ENCODE measurements around the gene PAM.

The PAM gene

DNA sequence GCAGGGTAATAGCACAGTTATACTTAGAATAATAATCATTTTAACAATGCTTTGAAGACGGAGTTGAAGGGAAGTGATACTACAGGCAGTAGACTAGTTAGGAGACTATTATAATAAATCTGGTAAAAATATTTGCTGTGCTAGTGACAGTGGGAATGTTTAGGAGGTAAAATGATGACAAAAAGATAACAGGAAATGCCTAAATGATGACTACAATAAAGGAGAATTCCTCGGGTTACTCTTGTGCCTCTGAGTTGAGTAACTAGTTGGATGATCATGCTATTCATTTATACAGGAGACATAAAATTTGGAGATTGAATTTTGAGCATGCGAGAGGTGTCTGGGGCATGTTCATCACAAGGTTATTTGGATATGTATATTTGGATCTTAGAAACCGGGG lies 32.2 kb upstream of the PAM start:
- ATAC-seq (ENCODE audit: low read depth) = peak; percentile 56

DNA sequence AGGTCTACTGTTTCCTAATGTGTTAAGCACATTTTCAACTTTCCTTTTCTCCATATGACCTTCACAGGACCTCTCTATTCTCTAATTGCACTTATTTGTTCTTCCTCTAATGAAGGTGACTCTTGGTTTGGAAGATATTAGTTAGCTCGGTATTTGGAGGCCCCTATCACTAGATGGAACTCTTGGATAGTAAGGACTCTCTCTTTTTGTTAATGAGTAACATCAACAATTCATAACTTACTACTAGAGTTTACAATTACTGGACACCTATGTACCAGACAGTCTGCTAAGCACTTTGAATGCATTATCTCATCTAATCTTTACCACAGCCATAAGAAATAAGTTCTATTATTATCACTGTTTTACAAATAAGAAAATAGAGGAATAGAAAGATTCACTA lies 23.4 kb upstream of the PAM start:
- Histone ChIP-seq H3K27ac (ENCODE audit: poor library complexity, severe bottlenecking) (no peak overlapping the region), H3K9me3 (ENCODE audit: severe bottlenecking) (no peaks in the 10 kb centered on the region), H3K27me3 (ENCODE audit: insufficient read depth, poor library complexity, severe bottlenecking) (no peaks in the 10 kb centered on the region), H3K4me1 (ENCODE audit: insufficient read depth, poor library complexity, severe bottlenecking) (no peaks in the 10 kb centered on the region), H3K4me3 (ENCODE audit: severe bottlenecking) (no peak overlapping the region), H3K36me3 (ENCODE audit: low read depth) (no peaks in the 10 kb centered on the region)
- TF ChIP-seq, protein P1, sequence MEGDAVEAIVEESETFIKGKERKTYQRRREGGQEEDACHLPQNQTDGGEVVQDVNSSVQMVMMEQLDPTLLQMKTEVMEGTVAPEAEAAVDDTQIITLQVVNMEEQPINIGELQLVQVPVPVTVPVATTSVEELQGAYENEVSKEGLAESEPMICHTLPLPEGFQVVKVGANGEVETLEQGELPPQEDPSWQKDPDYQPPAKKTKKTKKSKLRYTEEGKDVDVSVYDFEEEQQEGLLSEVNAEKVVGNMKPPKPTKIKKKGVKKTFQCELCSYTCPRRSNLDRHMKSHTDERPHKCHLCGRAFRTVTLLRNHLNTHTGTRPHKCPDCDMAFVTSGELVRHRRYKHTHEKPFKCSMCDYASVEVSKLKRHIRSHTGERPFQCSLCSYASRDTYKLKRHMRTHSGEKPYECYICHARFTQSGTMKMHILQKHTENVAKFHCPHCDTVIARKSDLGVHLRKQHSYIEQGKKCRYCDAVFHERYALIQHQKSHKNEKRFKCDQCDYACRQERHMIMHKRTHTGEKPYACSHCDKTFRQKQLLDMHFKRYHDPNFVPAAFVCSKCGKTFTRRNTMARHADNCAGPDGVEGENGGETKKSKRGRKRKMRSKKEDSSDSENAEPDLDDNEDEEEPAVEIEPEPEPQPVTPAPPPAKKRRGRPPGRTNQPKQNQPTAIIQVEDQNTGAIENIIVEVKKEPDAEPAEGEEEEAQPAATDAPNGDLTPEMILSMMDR (IDR thresholded peaks at IDR 0.05; ENCODE audit: poor library complexity, severe bottlenecking) = no peak
- ATAC-seq (ENCODE audit: low read depth) (no peak), DNase-seq (ENCODE audit: low spot score) (no peak)

More for the DNA sequence above, 32.2 kb upstream of the PAM start:
- no peaks in the 10 kb centered on the region for H3K27me3 ChIP-seq (ENCODE audit: insufficient read depth, poor library complexity, severe bottlenecking)
- peak overlapping the region; percentile 48 for H3K27ac ChIP-seq (ENCODE audit: poor library complexity, severe bottlenecking)
- H3K36me3 ChIP-seq (ENCODE audit: low read depth) = no peaks in the 10 kb centered on the region
- TF ChIP-seq, protein P1 (IDR thresholded peaks at IDR 0.05; ENCODE audit: poor library complexity, severe bottlenecking) = no peak
- no peaks in the 10 kb centered on the region for H3K9me3 ChIP-seq (ENCODE audit: severe bottlenecking)
- no peak overlapping the region for H3K4me3 ChIP-seq (ENCODE audit: severe bottlenecking)
- DNase-seq (ENCODE audit: low spot score) = no peak
- H3K4me1 ChIP-seq (ENCODE audit: insufficient read depth, poor library complexity, severe bottlenecking) = peaks cover 33% of the 10 kb centered on the region

DNA sequence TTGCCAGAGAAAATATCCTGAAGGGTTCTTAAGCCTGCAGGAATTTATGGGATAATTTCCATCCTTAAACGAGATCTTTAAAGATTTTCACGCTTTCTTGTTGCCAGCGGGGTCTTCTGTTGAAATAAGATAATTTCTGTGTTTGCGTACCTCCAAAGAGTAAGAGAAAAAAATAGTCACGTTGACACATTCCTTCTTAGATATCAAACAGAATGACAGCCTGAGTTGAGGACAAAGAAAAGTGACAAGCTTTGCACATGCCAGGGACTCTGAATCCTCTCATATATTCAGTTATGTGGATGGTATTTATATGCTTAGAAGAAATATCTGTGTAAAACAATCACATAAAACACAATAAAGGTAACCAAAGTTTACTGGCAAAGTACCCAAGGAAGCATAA lies 21.6 kb upstream of the PAM start:
- Histone ChIP-seq H3K9me3 (ENCODE audit: severe bottlenecking) (no peaks in the 10 kb centered on the region), H3K27ac (ENCODE audit: poor library complexity, severe bottlenecking) (no peak overlapping the region), H3K4me3 (ENCODE audit: severe bottlenecking) (no peak overlapping the region), H3K4me1 (ENCODE audit: insufficient read depth, poor library complexity, severe bottlenecking) (no peaks in the 10 kb centered on the region), H3K27me3 (ENCODE audit: insufficient read depth, poor library complexity, severe bottlenecking) (no peaks in the 10 kb centered on the region), H3K36me3 (ENCODE audit: low read depth) (no peaks in the 10 kb centered on the region)
- ATAC-seq (ENCODE audit: low read depth) = no peak
- TF ChIP-seq, protein P1 (IDR thresholded peaks at IDR 0.05; ENCODE audit: poor library complexity, severe bottlenecking) = no peak
- DNase-seq (ENCODE audit: low spot score) = no peak

DNA sequence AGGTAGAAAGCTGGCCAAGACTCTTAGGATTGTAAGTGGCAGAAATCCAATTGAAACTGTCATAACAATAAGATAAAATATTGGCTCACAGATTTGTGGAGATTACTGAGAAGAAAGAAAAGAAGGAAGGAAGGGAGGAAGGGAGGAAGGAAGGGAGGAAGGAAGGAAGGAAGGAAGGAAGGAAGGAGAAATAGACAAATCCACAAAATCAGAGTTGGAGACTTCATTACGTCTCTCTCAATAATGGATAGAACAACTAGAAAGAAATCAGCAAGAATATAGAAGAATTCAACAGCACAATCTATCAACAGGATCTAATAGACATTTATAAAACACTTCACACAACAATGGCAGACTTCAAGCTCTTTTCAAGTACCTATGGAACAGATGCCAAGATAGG lies 17.9 kb upstream of the PAM start:
- Histone ChIP-seq H3K27ac (ENCODE audit: poor library complexity, severe bottlenecking) (no peak overlapping the region), H3K4me1 (ENCODE audit: insufficient read depth, poor library complexity, severe bottlenecking) (no peaks in the 10 kb centered on the region), H3K4me3 (ENCODE audit: severe bottlenecking) (no peak overlapping the region), H3K9me3 (ENCODE audit: severe bottlenecking) (no peaks in the 10 kb centered on the region), H3K27me3 (ENCODE audit: insufficient read depth, poor library complexity, severe bottlenecking) (no peaks in the 10 kb centered on the region), H3K36me3 (ENCODE audit: low read depth) (no peaks in the 10 kb centered on the region)
- TF ChIP-seq, protein P1 (IDR thresholded peaks at IDR 0.05; ENCODE audit: poor library complexity, severe bottlenecking) = no peak
- DNase-seq (ENCODE audit: low spot score) = no peak
- ATAC-seq (ENCODE audit: low read depth) = no peak

DNA sequence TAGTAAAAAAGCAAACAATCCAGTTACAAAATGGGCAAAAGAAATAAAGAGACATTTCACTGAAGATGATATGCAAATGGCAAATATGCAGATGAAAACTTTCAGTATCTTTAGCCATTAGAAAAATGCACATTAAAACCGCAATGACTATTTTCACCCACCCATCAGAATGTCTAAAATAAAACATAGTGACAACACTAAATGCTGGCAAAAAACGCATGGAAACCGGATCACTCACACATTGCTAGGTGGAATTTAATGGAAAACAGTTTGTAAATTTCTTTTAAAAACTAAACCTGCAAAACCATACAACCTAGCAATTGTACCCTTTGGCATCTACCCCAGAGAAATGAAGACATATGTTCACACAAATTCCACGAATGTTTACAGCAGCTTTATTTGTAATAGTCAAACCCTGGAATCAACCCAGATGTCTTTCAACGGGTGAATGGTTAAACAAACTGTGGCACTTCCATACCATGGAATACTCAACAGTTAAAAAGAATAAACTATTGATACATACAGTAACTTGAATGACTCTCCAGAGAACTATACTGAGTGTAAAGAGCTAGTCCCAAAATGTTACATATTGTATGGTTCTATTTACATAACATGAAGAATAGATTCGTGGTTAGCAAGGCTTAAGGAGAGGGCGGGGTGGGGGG lies 17.2 kb upstream of the PAM start:
- ATAC-seq (ENCODE audit: low read depth) = no peak
- H3K4me1 ChIP-seq (ENCODE audit: insufficient read depth, poor library complexity, severe bottlenecking) = no peaks in the 10 kb centered on the region
- no peak for DNase-seq (ENCODE audit: low spot score)
- H3K27ac ChIP-seq (ENCODE audit: poor library complexity, severe bottlenecking) = no peak overlapping the region
- H3K27me3 ChIP-seq (ENCODE audit: insufficient read depth, poor library complexity, severe bottlenecking) = no peaks in the 10 kb centered on the region
- H3K4me3 ChIP-seq (ENCODE audit: severe bottlenecking) = no peak overlapping the region
- TF ChIP-seq, protein P1 (IDR thresholded peaks at IDR 0.05; ENCODE audit: poor library complexity, severe bottlenecking) = no peak
- no peaks in the 10 kb centered on the region for H3K9me3 ChIP-seq (ENCODE audit: severe bottlenecking)
- no peaks in the 10 kb centered on the region for H3K36me3 ChIP-seq (ENCODE audit: low read depth)
